DND-41 (cell line): Measurements from ENCODE around the gene TNS1.

Experiments
- ATAC-seq: fragments of 200-7000 bp; cut with Tn5 transposase; 3 replicates; pipeline ENCODE4 v1.9.1; 2021; ENCODE audit warnings: low read depth; ENCODE audit not compliant: insufficient read depth
- DNase-seq: peaks from one replicate; pipeline ENCODE4 v3.0.0-alpha.2; 2020
- H2AFZ ChIP-seq: 2 replicates; pipeline ENCODE4 v1.6.0; 2012; ENCODE audit warnings: low read depth, low read length
- H3K27ac ChIP-seq: 2 replicates; pipeline ENCODE4 v1.5.1; 2012; ENCODE audit warnings: low read length, inconsistent platforms
- H3K27me3 ChIP-seq: fragments of 200-600 bp; sonication (generic); 2 replicates; pipeline ENCODE4 v1.6.0; 2012; ENCODE audit warnings: low read length, mild to moderate bottlenecking, inconsistent platforms; ENCODE audit not compliant: insufficient read depth, poor library complexity
- H3K36me3 ChIP-seq: 2 replicates; pipeline ENCODE4 v1.5.1; 2012; ENCODE audit warnings: low read length, inconsistent platforms; ENCODE audit not compliant: insufficient read depth
- H3K4me1 ChIP-seq: 2 replicates; pipeline ENCODE4 v1.5.1; 2012; ENCODE audit warnings: mild to moderate bottlenecking, low read length; ENCODE audit not compliant: insufficient read depth
- H3K4me2 ChIP-seq: 2 replicates; pipeline ENCODE4 v1.6.0; 2012; ENCODE audit warnings: mild to moderate bottlenecking, moderate library complexity, low read length, inconsistent platforms; ENCODE audit not compliant: insufficient read depth
- H3K4me3 ChIP-seq, 2 experiments: fragments of 200-600 bp in 1 of 2; shearing (Covaris generic) in 1 of 2; 2 replicates each; pipeline ENCODE4 v1.5.1; 2012 to 2016; ENCODE audit warnings: inconsistent platforms in 2 of 2, low read length in 2 of 2, mild to moderate bottlenecking in 2 of 2, low read depth in 1 of 2, moderate library complexity in 1 of 2
- H3K79me2 ChIP-seq: 2 replicates; pipeline ENCODE4 v1.6.0; 2012; ENCODE audit warnings: low read length, inconsistent platforms; ENCODE audit not compliant: insufficient read depth
- H3K9ac ChIP-seq: 2 replicates; pipeline ENCODE4 v1.6.0; 2012; ENCODE audit warnings: low read depth, mild to moderate bottlenecking, inconsistent platforms, low read length, moderate library complexity
- H3K9me3 ChIP-seq: 2 replicates; pipeline ENCODE4 v1.5.1; 2012; ENCODE audit warnings: low read length, moderate library complexity, mild to moderate bottlenecking, inconsistent platforms; ENCODE audit not compliant: insufficient read depth, severe bottlenecking
- H4K20me1 ChIP-seq: 2 replicates; pipeline ENCODE4 v1.6.0; 2012; ENCODE audit warnings: low read length; ENCODE audit not compliant: insufficient read depth
- CTCF ChIP-seq: IDR thresholded peaks from 2 replicates; pipeline ENCODE4 v1.5.1; 2012; ENCODE audit warnings: borderline replicate concordance, low read length, moderate library complexity, mild to moderate bottlenecking; ENCODE audit not compliant: poor library complexity, severe bottlenecking; ENCODE audit errors: extremely low read depth
- EZH2 ChIP-seq: IDR thresholded peaks from 3 replicates; pipeline ENCODE4 v1.6.1; 2012; ENCODE audit warnings: borderline replicate concordance, low read depth, mild to moderate bottlenecking, moderate library complexity, low read length, inconsistent platforms; ENCODE audit not compliant: severe bottlenecking

The TNS1 gene

GRCh38 chr2:217905395-217905794, 97.4 kb downstream of the TNS1 start:
- Histone ChIP-seq H2AFZ (no peak overlapping the region), H3K4me2 (no peak overlapping the region), H4K20me1 (peaks cover 5% of the 10 kb centered on the region; the same call in 1 of the 2 replicates), H3K9me3 (no peaks in the 10 kb centered on the region), H3K4me3 (no peak overlapping the region), H3K9ac (no peak overlapping the region), H3K79me2 (no peaks in the 10 kb centered on the region), H3K36me3 (no peaks in the 10 kb centered on the region), H3K27ac (no peak overlapping the region), H3K27me3 (peaks cover 19% of the 10 kb centered on the region), H3K4me1 (no peaks in the 10 kb centered on the region)
- DNase-seq, result no peak
- peak; percentile 42; the same call in 1 of the 3 replicates for ATAC-seq
- TF ChIP-seq EZH2 (no peak), CTCF (no peak)

DNA sequence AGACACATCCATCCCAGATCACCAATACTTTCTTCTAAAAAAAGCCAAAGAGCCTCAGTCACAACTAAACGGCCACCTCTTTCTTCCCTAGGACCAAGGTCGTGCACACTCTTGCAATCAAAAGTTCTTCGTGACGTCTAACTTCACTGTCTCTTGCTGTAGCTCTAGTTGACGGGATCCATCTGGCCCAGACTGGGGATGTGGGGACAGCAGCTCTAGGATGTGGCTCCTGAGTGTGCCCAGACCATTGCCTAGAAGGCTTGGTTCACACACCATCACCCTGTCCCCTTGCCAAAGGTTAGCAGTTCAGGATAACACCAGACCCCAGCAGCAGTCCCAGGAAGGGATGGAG, 98.2 kb downstream of the TNS1 start:
- Histone ChIP-seq H3K27ac (no peak overlapping the region), H3K4me2 (no peak overlapping the region), H3K4me1 (no peaks in the 10 kb centered on the region), H3K27me3 (peaks cover 19% of the 10 kb centered on the region), H3K4me3 (no peak overlapping the region), H3K36me3 (no peaks in the 10 kb centered on the region), H3K79me2 (no peaks in the 10 kb centered on the region), H2AFZ (no peak overlapping the region), H3K9me3 (no peaks in the 10 kb centered on the region), H3K9ac (no peak overlapping the region), H4K20me1 (peaks cover 5% of the 10 kb centered on the region; the same call in 1 of the 2 replicates)
- ATAC-seq (no peak), DNase-seq (no peak)
- TF ChIP-seq CTCF, result no peak
- TF ChIP-seq EZH2, result no peak

DNA sequence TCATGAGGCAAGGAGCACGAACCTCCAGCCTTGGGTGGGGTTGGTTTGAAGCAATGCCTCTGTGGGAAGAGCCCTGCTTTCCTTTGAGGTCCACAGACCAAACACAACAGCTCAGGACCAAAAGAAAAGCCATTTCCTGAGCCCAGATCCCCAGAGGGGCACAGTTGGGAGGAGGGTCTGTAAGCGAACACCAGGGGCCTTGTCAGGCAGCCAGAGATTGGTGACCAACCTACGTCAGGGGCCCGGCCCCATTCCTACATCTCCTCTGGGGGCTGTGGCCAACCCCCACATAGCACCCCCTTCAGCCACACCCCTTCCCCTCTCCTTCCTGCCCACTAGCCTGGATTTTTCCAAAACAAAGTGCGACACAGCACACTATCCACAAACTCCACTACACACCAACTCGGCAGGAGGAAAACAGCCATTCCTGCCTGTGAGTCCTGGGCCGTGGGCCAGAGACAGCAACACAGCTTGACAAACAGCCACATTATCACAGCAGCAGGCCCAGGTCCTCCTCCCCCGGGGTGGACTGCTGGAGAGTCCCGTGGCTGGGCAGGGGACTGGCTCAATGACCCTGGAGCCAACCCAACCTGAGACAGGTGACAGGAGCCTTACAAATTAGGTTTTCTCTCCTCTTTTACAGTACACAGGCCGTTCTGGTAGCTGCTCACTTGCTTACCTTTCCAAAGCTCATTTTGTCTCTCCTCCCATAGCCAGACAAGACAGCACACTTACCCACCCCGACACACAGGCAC, 98.8 kb downstream of the TNS1 start:
- Histone ChIP-seq H3K4me1 (no peaks in the 10 kb centered on the region), H3K27ac (no peak overlapping the region), H3K4me3 (no peak overlapping the region), H2AFZ (no peak overlapping the region), H3K79me2 (no peaks in the 10 kb centered on the region), H4K20me1 (peaks cover 5% of the 10 kb centered on the region; the same call in 1 of the 2 replicates), H3K27me3 (peaks cover 19% of the 10 kb centered on the region), H3K9ac (no peak overlapping the region), H3K9me3 (no peaks in the 10 kb centered on the region), H3K36me3 (no peaks in the 10 kb centered on the region), H3K4me2 (no peak overlapping the region)
- TF ChIP-seq CTCF (no peak), EZH2 (no peak)
- ATAC-seq (no peak), DNase-seq (no peak)
